Spleen (tissue), 11 donors: ENCODE measurements around the gene HECA. TPM values are rescaled to one million over a fixed set of nuclear protein-coding genes. Genes with fewer than 3 reads are reported as not detected.

Experiments used
- DNase-seq: peaks from one replicate; pipeline ENCODE4 v3.0.0-alpha.2; 2020
- H3K27ac ChIP-seq, 8 donors: fragments of 200-600 bp; sonication (generic) in 7 of 8; 1 replicate in 4 of 8; 2 replicates in 4 of 8; pipeline versions ENCODE4 v1.5.0 to v1.8.0; 2016 to 2021; ENCODE audit warnings: inconsistent platforms in 4 of 8, mild to moderate bottlenecking in 4 of 8, moderate library complexity in 1 of 8
- H3K27me3 ChIP-seq, 7 donors: fragments of 200-600 bp; sonication (generic) in 6 of 7; replicated peaks in 1 of 7; 1 replicate in 4 of 7; 2 replicates in 3 of 7; pipeline versions ENCODE4 v1.5.0 to v1.8.0; 2016 to 2021; ENCODE audit warnings: inconsistent platforms in 3 of 7, mild to moderate bottlenecking in 1 of 7
- H3K36me3 ChIP-seq, 6 donors: fragments of 200-600 bp; sonication (generic) in 5 of 6; 1 replicate in 4 of 6; 2 replicates in 2 of 6; pipeline versions ENCODE4 v1.5.0 to v1.8.0; 2016 to 2021; ENCODE audit warnings: inconsistent platforms in 2 of 6
- H3K4me1 ChIP-seq, 6 donors: fragments of 200-600 bp; sonication (generic) in 5 of 6; 1 replicate in 3 of 6; 2 replicates in 3 of 6; pipeline versions ENCODE4 v1.5.0 to v1.8.0; 2016 to 2021; ENCODE audit warnings: inconsistent platforms in 3 of 6
- H3K4me3 ChIP-seq, 8 donors: fragments of 200-600 bp; sonication (generic) in 7 of 8; 1 replicate in 4 of 8; 2 replicates in 4 of 8; pipeline versions ENCODE4 v1.5.0 to v1.8.0; 2016 to 2021; ENCODE audit warnings: inconsistent platforms in 4 of 8, mild to moderate bottlenecking in 4 of 8, moderate library complexity in 2 of 8
- H3K9me3 ChIP-seq, 8 donors: fragments of 200-600 bp; sonication (generic) in 7 of 8; 1 replicate in 4 of 8; 2 replicates in 4 of 8; pipeline versions ENCODE4 v1.5.0 to v1.8.0; 2016 to 2021; ENCODE audit warnings: inconsistent platforms in 4 of 8
- CTCF ChIP-seq, 11 experiments: fragments of 200-600 bp in 7 of 11; fragments of 450-650 bp in 4 of 11; sonication (generic) in 4 of 11; IDR thresholded peaks in 8 of 11; conservative IDR thresholded peaks in 3 of 11; 1 replicate in 7 of 11; 2 replicates in 4 of 11; pipeline versions ENCODE4 v1.4.0 to v1.8.0; 2016 to 2021; ENCODE audit warnings: antibody characterized with exemption in 11 of 11, inconsistent platforms in 4 of 11, mild to moderate bottlenecking in 1 of 11
- POLR2A ChIP-seq, 3 donors: fragments of 450-650 bp; IDR thresholded peaks; one replicate each; pipeline ENCODE4 v1.5.1; 2017; ENCODE audit warnings: antibody characterized with exemption in 3 of 3, mild to moderate bottlenecking in 1 of 3
- POLR2AphosphoS5 ChIP-seq, 3 donors: sonication (generic); formaldehyde crosslinking; IDR thresholded peaks; one replicate each; pipeline ENCODE4 v1.5.1; 2017; ENCODE audit warnings: antibody characterized with exemption in 3 of 3
- WGBS, 5 donors: extraction: QIAGEN DNeasy Blood & Tissue Kit in 3 of 5; methylation state at CpG; one replicate each; pipeline versions ENCODE4 v1.1.5 to v1.1.7; 2013 to 2018; 5-methylcytosine and 5-hydroxymethylcytosine counted together
- intact Hi-C: fragments of 100-400 bp; cut with DNase I; formaldehyde crosslinking; loops from one replicate; pipeline ENCODE4 v1.15.0; 2023; ENCODE audit warnings: low total_unique reads
- polyA plus RNA-seq, 3 donors: library from polyadenylated mRNA; stranded (reverse); fragments of 200-250 nt; gene quantifications; one replicate each; pipeline ENCODE4 v1.2.1, GENCODE V29; 2013
- total RNA-seq, 7 donors: library from RNA; depleted of rRNA in 3 of 7; stranded (reverse); fragments of >200 nt in 3 of 7; fragmentation: NEBNext Ultra II Directional in 4 of 7; extraction: Animal tissue kit (Norgen Biotek cat#: 25700) in 4 of 7; gene quantifications; one replicate each; pipeline versions ENCODE4 v1.1.0 to v1.2.1, GENCODE V29; 2016 to 2021
- donor health status: healthy with polysubstance abuse.
- donor health status: DM: no; HTN: no; CAD: no; lungs with moderate emphysema.
- donor health status: DM: no; HTN: no; CAD: no.
- donor health status: Bipolar disorder and iron deficiency.
- donor health status: healthy.
- donor health status: DM: no; HTN: no; CAD: no.
- donor health status: DM: yes; HTN: yes; CAD: no.

Gene HECA
- total and polyA plus RNA-seq, 10 donors = 15.6 to 104 (median 69.0) TPM

GRCh38 chr6:139107051-139107450 lies 27.8 kb upstream of the HECA start:
- no peak overlapping the region for H3K4me3 ChIP-seq
- WGBS, 5 donors = 83 to 100% (median 94%) methylated on average over 6 of the region's 6 CpGs
- no peaks in the 10 kb centered on the region for H3K36me3 ChIP-seq
- DNase-seq = no peak
- TF ChIP-seq CTCF (IDR thresholded peaks at IDR 0.05 in 8 of 11, conservative IDR thresholded peaks at IDR 0.05 in 3 of 11) (no peak), POLR2A (IDR thresholded peaks at IDR 0.05) (no peak), POLR2AphosphoS5 (IDR thresholded peaks at IDR 0.05) (no peak)
- intact Hi-C loops = no loop called here
- no peak overlapping the region for H3K27ac ChIP-seq
- H3K9me3 ChIP-seq = no peaks in the 10 kb centered on the region
- no peaks in the 10 kb centered on the region for H3K4me1 ChIP-seq
- no peaks in the 10 kb centered on the region for H3K27me3 ChIP-seq

- intact Hi-C loops = no loop called here
- WGBS, 5 donors = 68 to 89% (median 86%) methylated on average over 8 of the region's 8 CpGs
- no peak for TF ChIP-seq POLR2AphosphoS5 (IDR thresholded peaks at IDR 0.05)
- TF ChIP-seq POLR2A (IDR thresholded peaks at IDR 0.05) = no peak
- no peak for TF ChIP-seq CTCF (IDR thresholded peaks at IDR 0.05 in 8 of 11, conservative IDR thresholded peaks at IDR 0.05 in 3 of 11)
- peaks cover 0 to 9% (median 0%) of the 10 kb centered on the region in 6 donors for H3K4me1 ChIP-seq
- H3K9me3 ChIP-seq = no peaks in the 10 kb centered on the region
- DNase-seq = no peak
- H3K27ac ChIP-seq = no peak overlapping the region
- H3K27me3 ChIP-seq = no peaks in the 10 kb centered on the region
- H3K4me3 ChIP-seq = no peak overlapping the region
- no peaks in the 10 kb centered on the region for H3K36me3 ChIP-seq
Observed at GRCh38 chr6:139108378-139108777, 26.5 kb upstream of the HECA start.

- Histone ChIP-seq H3K36me3 (no peaks in the 10 kb centered on the region), H3K4me3 (no peak overlapping the region), H3K27me3 (no peaks in the 10 kb centered on the region), H3K4me1 (peaks cover 0 to 9% (median 0%) of the 10 kb centered on the region in 6 donors), H3K27ac (no peak overlapping the region), H3K9me3 (no peaks in the 10 kb centered on the region)
- DNase-seq = no peak
- intact Hi-C loops = no loop called here
- WGBS, 5 donors = 55 to 80% (median 60%) methylated on average over 5 of the region's 5 CpGs
- TF ChIP-seq POLR2A (IDR thresholded peaks at IDR 0.05) (no peak), CTCF (IDR thresholded peaks at IDR 0.05 in 8 of 11, conservative IDR thresholded peaks at IDR 0.05 in 3 of 11) (peak in 2 of 11 experiments; percentile 7 to 16)
Observed at GRCh38 chr6:139109558-139109957, 25.3 kb upstream of the HECA start.

- 68 to 76% (median 72%) methylated on average over 3 of the region's 3 CpGs for WGBS, 5 donors
- H3K27ac ChIP-seq = peak overlapping the region in 5 of 8 donors; percentile 15 to 78 (median 65)
- intact Hi-C loops = no loop called here
Observed at GRCh38 chr6:139112146-139112545, 22.7 kb upstream of the HECA start.

More at GRCh38 chr6:139112146-139112545, 22.7 kb upstream of the HECA start:
- no peak for DNase-seq
- H3K27me3 ChIP-seq = no peaks in the 10 kb centered on the region
- no peaks in the 10 kb centered on the region for H3K9me3 ChIP-seq
- no peaks in the 10 kb centered on the region for H3K36me3 ChIP-seq
- H3K4me1 ChIP-seq = peaks cover 0 to 9% (median 0%) of the 10 kb centered on the region in 6 donors
- TF ChIP-seq POLR2AphosphoS5 (IDR thresholded peaks at IDR 0.05) (no peak), CTCF (IDR thresholded peaks at IDR 0.05 in 8 of 11, conservative IDR thresholded peaks at IDR 0.05 in 3 of 11) (no peak), POLR2A (IDR thresholded peaks at IDR 0.05) (no peak)
- H3K4me3 ChIP-seq = no peak overlapping the region
